Mucosa of descending colon (tissue), 3 donors: ENCODE results near the gene GATD1. TPM values are rescaled to one million over a fixed set of nuclear protein-coding genes. Genes with fewer than 3 reads are reported as not detected.
"Not testable (repeated sequence)": the region's sequence is repeated elsewhere in the genome, so short reads cannot be mapped to it uniquely, and the experiment has no call there.

Experiments
- ATAC-seq: fragments of 200-7000 bp; cut with Tn5 transposase; one replicate; pipeline ENCODE4 v1.9.1; 2020; ENCODE audit warnings: mild to moderate bottlenecking, moderate library complexity
- DNase-seq, 3 donors: peaks; one replicate each; pipeline ENCODE4 v3.0.0-alpha.2; 2020
- H3K36me3 ChIP-seq: fragments of 200-600 bp; one replicate; pipeline ENCODE4 v1.8.0; 2021; ENCODE audit warnings: low read depth, mild to moderate bottlenecking
- H3K4me1 ChIP-seq: fragments of 200-600 bp; one replicate; pipeline ENCODE4 v1.8.0; 2021; ENCODE audit warnings: low read depth, mild to moderate bottlenecking
- H3K4me3 ChIP-seq: fragments of 200-600 bp; one replicate; pipeline ENCODE4 v1.8.0; 2021; ENCODE audit warnings: mild to moderate bottlenecking
- H3K9me3 ChIP-seq: fragments of 200-600 bp; one replicate; pipeline ENCODE4 v1.8.0; 2021; ENCODE audit warnings: mild to moderate bottlenecking
- intact Hi-C, 2 donors: fragments of 100-400 bp; cut with DNase I in 1 of 2; cut with micrococcal nuclease in 1 of 2; formaldehyde crosslinking; loops; one replicate each; pipeline versions ENCODE4 v1.11.0 to v1.11.1; 2022; cut with DNase I, micrococcal nuclease
- total RNA-seq, 3 donors: library from RNA; stranded (reverse); fragmentation: NEBNext Ultra II Directional in 2 of 3; extraction: Animal tissue kit (Norgen Biotek cat#: 25700) in 2 of 3; gene quantifications; one replicate each; pipeline versions ENCODE4 v1.2.1 to v1.2.4, GENCODE V29; 2021 to 2023
- TF ChIP-seq, protein P1 (sequence below): fragments of 200-600 bp; IDR thresholded peaks from one replicate; pipeline ENCODE4 v1.8.0; 2022; ENCODE audit warnings: antibody characterized with exemption, mild to moderate bottlenecking
- donor health status: DM: no; HTN: no; CAD: no; lungs with moderate emphysema.
- donor health status: DM: no; HTN: no; CAD: no.
- donor health status: DM: no; HTN: yes; CAD: no.

GATD1 gene
- total RNA-seq, 3 donors from 2014 or later, result 51.9 to 58.8 (median 57.4) TPM

DNA sequence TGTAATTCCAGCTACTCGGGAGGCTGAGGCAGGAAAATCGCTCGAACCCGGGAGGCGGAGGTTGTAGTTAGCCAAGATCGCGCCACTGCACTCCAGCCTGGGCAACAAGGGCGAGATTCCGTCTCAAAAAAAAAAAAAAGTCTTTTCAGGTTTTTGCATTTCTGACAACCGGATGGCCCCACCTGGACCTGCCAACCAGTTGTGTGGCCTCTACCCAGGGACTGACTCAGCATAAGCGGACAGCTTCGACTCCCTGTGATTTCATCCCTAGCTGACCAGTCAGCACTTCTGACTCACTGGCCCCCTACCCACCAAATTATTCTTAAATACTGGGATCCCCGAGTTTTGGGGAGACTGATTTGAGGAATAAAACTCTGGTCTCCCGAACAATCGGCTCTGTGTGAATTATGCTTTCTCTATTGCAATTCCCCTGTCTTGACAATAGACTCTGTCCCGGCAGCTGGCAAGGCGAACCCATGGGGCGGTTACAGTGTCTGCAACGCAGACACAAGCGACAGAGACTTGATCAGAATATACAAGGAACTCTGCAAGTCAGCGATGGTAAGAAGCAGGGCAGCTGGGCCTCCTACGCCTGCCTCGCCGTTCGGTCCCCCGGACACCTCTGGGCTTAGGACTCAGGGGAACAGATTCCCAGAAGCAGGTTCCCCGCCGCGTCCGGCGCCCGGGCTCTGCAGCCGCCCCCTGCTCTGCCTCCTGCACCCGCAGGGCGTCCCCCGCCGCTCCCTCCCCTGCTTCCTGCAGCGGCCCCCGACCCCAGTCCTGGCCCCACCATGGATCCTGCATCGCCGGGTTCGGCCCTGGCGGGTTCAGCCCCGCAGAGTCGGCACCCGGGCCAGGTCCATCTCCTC lies 30.8 kb downstream of the GATD1 start:
- ATAC-seq (peak; percentile 45), DNase-seq (no peak)
- TF ChIP-seq, protein P1, sequence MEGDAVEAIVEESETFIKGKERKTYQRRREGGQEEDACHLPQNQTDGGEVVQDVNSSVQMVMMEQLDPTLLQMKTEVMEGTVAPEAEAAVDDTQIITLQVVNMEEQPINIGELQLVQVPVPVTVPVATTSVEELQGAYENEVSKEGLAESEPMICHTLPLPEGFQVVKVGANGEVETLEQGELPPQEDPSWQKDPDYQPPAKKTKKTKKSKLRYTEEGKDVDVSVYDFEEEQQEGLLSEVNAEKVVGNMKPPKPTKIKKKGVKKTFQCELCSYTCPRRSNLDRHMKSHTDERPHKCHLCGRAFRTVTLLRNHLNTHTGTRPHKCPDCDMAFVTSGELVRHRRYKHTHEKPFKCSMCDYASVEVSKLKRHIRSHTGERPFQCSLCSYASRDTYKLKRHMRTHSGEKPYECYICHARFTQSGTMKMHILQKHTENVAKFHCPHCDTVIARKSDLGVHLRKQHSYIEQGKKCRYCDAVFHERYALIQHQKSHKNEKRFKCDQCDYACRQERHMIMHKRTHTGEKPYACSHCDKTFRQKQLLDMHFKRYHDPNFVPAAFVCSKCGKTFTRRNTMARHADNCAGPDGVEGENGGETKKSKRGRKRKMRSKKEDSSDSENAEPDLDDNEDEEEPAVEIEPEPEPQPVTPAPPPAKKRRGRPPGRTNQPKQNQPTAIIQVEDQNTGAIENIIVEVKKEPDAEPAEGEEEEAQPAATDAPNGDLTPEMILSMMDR, result no peak
- Histone ChIP-seq H3K9me3 (no peaks in the 10 kb centered on the region), H3K4me3 (peak overlapping the region; percentile 94), H3K4me1 (peaks cover 22% of the 10 kb centered on the region), H3K36me3 (no peaks in the 10 kb centered on the region)
- intact Hi-C loops, result no loop called here

DNA sequence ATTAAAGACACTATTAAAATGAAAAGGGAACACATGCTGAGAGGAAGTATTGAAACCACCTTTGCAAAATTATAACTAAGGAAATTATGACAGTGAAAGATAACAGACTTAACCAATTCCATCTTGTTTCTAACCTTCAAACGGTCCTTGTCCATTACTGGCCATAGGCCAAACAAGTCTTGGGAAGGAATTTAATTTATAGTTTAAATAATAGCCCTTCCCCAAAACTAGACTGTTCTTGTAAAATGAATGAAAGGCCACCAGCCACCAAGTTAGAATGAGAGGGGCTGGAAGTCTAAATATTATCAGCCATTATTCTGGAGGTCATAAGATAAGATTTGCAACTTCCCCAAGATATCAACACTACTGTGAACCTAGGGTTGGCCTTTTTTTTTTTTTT lies 31.9 kb downstream of the GATD1 start:
- peaks cover 21% of the 10 kb centered on the region for H3K4me1 ChIP-seq
- ATAC-seq (no peak), DNase-seq (no peak)
- H3K9me3 ChIP-seq, result no peaks in the 10 kb centered on the region
- no peak overlapping the region for H3K4me3 ChIP-seq
- intact Hi-C loops, result no loop called here
- H3K36me3 ChIP-seq, result no peaks in the 10 kb centered on the region
- TF ChIP-seq, protein P1, result no peak

DNA sequence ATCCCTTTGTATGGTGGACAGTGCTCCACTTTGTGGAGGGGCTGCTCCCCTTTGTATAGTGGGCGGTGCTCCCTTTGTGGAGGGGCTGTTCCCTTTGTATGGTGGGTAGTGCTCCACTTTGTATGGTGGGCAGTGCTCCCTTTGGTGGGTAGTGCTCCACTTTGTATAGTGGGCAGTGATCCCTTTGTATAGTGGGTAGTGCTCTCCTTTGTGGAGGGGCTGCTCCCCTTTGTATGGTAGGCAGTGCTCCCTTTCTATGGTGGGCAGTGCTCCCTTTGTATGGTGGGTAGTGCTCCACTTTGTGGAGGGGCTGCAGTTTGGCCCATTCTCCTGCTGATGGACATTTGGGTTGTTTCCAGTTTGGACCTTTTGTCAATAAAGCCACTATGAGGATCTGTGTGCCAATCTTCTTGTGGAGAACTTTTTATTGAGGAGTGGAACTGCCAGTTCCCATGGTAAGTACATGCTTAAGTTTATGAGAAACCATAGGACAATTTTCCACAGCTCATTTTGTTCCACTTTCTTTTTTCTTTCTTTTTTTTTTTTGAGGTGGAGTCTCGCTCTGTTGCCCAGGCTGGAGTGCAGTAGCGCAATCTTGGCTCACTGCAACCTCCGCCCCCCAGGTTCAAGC lies 34.6 kb downstream of the GATD1 start:
- DNase-seq (no peak), ATAC-seq (no peak)
- H3K4me1 ChIP-seq, result peaks cover 4% of the 10 kb centered on the region
- no peaks in the 10 kb centered on the region for H3K9me3 ChIP-seq
- H3K4me3 ChIP-seq, result no peak overlapping the region
- no peaks in the 10 kb centered on the region for H3K36me3 ChIP-seq
- intact Hi-C loops, result no loop called here
- TF ChIP-seq, protein P1, result no peak

DNA sequence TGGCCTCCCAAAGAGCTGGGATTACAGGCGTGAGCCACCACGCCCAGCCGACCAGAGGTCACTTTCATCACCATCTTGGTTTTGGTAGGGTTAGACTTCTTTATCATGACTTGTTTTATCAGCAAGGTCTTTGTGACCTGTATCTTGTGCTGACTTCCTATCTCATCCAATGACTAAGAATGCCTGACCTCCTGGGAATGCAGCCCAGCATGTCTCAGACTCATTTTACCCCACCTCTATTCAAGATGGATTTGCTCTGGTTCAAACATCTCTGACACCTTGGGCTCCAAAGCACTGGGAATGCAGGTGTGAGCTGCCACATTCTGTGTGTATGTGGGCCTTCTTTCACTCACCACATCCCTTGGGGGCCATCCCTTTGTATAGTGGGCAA lies 35.1 kb downstream of the GATD1 start:
- intact Hi-C loops, result no loop called here
- Histone ChIP-seq H3K36me3 (no peaks in the 10 kb centered on the region), H3K4me3 (no peak overlapping the region), H3K4me1 (peaks cover 4% of the 10 kb centered on the region), H3K9me3 (no peaks in the 10 kb centered on the region)
- TF ChIP-seq, protein P1, result no peak
- no peak for DNase-seq
- ATAC-seq, result no peak

DNA sequence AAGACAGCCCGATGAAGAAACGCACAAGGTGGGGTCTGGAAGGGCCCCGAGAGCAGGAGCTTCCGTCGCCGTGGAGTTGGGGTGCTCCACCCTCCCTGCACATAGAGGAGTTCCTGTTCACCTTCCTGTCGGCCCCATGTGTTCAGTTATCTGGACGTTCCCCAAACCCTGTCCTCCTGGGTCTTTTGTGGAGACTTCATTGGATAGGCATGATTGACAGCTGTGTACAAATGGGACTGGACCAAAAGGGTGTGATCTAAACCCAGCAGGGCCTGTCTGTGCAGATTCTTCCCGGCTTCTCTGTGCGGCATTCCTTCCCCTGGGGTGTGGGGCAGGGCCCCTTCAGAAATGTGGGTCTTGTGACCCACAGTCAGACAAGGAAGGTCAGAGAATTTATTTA lies 39.4 kb downstream of the GATD1 start:
- H3K9me3 ChIP-seq, intact Hi-C loops, H3K36me3 ChIP-seq, ATAC-seq, H3K4me3 ChIP-seq, DNase-seq, H3K4me1 ChIP-seq: not testable (repeated sequence)

DNA sequence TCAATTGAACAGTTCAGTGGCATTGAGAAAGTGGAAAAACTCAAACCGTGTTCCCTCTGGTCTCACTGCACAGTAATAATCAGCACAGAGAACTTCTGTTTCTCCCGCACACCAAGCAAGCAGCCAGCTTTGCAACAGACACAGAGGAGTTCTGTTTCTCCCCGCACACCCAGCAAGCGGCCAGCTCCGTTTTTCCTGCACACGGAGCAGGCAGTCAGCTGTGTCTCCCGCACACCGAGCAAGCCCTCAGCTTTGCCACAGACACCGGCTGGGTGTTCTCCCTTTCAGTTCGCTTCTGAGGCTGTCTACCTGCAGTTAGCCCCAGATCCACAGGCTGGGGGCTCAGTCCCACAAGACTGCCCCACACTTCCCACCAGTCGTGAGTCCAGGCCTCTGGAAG lies 39.9 kb downstream of the GATD1 start:
- intact Hi-C loops, result no loop called here
- Histone ChIP-seq H3K9me3 (no peaks in the 10 kb centered on the region), H3K4me3 (no peak overlapping the region), H3K4me1 (no peaks in the 10 kb centered on the region), H3K36me3 (no peaks in the 10 kb centered on the region)
- DNase-seq, result no peak
- ATAC-seq, result no peak
- TF ChIP-seq, protein P1, result no peak

DNA sequence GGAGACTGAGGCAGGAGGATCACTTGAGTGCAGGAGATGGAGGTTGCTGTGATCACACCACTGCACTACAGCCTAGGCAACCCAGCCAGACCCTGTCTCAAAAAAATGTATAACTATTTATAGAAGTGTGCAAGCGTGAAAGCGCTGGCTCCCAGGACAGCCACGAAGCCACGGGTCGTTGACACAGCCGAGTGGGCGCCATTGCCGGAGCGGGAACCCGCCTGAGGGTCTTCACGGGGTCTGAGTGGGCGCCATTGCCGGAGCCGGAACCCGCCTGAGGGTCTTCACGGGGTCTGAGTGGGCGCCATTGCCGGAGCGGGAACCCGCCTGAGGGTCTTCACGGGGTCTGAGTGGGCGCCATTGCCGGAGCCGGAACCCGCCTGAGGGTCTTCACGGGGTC lies 42.7 kb downstream of the GATD1 start:
- DNase-seq, H3K4me3 ChIP-seq, intact Hi-C loops, H3K9me3 ChIP-seq, H3K36me3 ChIP-seq, ATAC-seq, H3K4me1 ChIP-seq: not testable (repeated sequence)
